B cell (primary cell): ENCODE measurements around the gene DNAJC15. TPM values are rescaled to one million over a fixed set of nuclear protein-coding genes. Genes with fewer than 3 reads are reported as not detected.

Experiments
- ATAC-seq: fragments of 200-7000 bp; cut with Tn5 transposase; one replicate; pipeline ENCODE4 v1.10.0; 2021; ENCODE audit warnings: low read depth, mild to moderate bottlenecking, moderate number of reproducible peaks, moderate library complexity
- CTCF ChIA-PET: fragments of 350-600 bp; sonication (Branson Sonifier 250); formaldehyde crosslinking; loops from one replicate; lab custom pipeline; 2021; ENCODE audit warnings: antibody characterized with exemption, inconsistent platforms; lab: Charles Lee
- POLR2A ChIA-PET: fragments of 350-600 bp; sonication (Branson Sonifier 250); formaldehyde crosslinking; loops from one replicate; lab custom pipeline; 2021; ENCODE audit warnings: antibody characterized with exemption; lab: Charles Lee
- DNase-seq: peaks from one replicate; pipeline ENCODE4 v3.0.0; 2013
- H2AFZ ChIP-seq: 2 replicates; pipeline ENCODE4 v1.6.1; 2012; ENCODE audit warnings: mild to moderate bottlenecking, low read depth, low read length; ENCODE audit not compliant: insufficient read depth, poor library complexity, severe bottlenecking
- H3K27ac ChIP-seq, 2 donors: 1 replicate in 1 of 2; 2 replicates in 1 of 2; pipeline ENCODE4 v1.5.1; 2012 to 2013; ENCODE audit warnings: low read length in 2 of 2, mild to moderate bottlenecking in 2 of 2, moderate library complexity in 1 of 2
- H3K27me3 ChIP-seq, 4 experiments: fragments of 200-600 bp in 1 of 4; sonication (generic) in 1 of 4; replicated peaks in 1 of 4; 1 replicate in 2 of 4; 2 replicates in 2 of 4; pipeline versions ENCODE4 v1.6.1 to v1.7.0; 2013 to 2016; ENCODE audit warnings: low read length in 3 of 4, mild to moderate bottlenecking in 2 of 4, mixed read lengths in 1 of 4, moderate library complexity in 1 of 4; ENCODE audit not compliant: insufficient read depth in 4 of 4, control insufficient read depth in 3 of 4; ENCODE audit errors: control extremely low read depth in 1 of 4
- H3K36me3 ChIP-seq, 2 experiments: replicated peaks in 1 of 2; 1 replicate in 1 of 2; 2 replicates in 1 of 2; pipeline versions ENCODE4 v1.6.1 to v1.7.1; 2013; ENCODE audit warnings: low read length in 1 of 2; ENCODE audit not compliant: insufficient read depth in 2 of 2, control insufficient read depth in 1 of 2; ENCODE audit errors: control extremely low read depth in 1 of 2, extremely low read depth in 1 of 2
- H3K4me1 ChIP-seq, 2 donors: fragments of 200-600 bp in 1 of 2; sonication (generic) in 1 of 2; 1 replicate in 1 of 2; 2 replicates in 1 of 2; pipeline versions ENCODE4 v1.5.1 to v1.6.1; 2013 to 2017; ENCODE audit warnings: low read length in 2 of 2; ENCODE audit not compliant: control insufficient read depth in 2 of 2, insufficient read depth in 2 of 2
- H3K4me2 ChIP-seq: replicated peaks from 2 replicates; pipeline ENCODE3; 2012; ENCODE audit warnings: mild to moderate bottlenecking, low read depth, low read length; ENCODE audit not compliant: poor library complexity, severe bottlenecking
- H3K4me3 ChIP-seq, 5 experiments: fragments of 200-600 bp in 1 of 5; sonication (generic) in 1 of 5; 1 replicate in 3 of 5; 2 replicates in 2 of 5; pipeline versions ENCODE4 v1.5.1 to v1.7.0; 2011 to 2016; ENCODE audit warnings: low read length in 4 of 5, mild to moderate bottlenecking in 4 of 5, low read depth in 2 of 5, control low read depth in 1 of 5, moderate library complexity in 1 of 5; ENCODE audit not compliant: insufficient read depth in 1 of 5; ENCODE audit errors: control extremely low read depth in 1 of 5, extremely low read depth in 1 of 5
- H3K79me2 ChIP-seq: fragments of 200-600 bp; sonication (generic); one replicate; pipeline ENCODE4 v1.6.0; 2016; ENCODE audit warnings: low read length; ENCODE audit not compliant: control insufficient read depth, insufficient read depth
- H3K9ac ChIP-seq: fragments of 200-600 bp; sonication (generic); 2 replicates; pipeline ENCODE4 v1.6.1; 2017; ENCODE audit warnings: mild to moderate bottlenecking, low read length, moderate library complexity
- H3K9me3 ChIP-seq, 3 donors: one replicate each; pipeline versions ENCODE4 v1.6.1 to v1.7.1; 2013; ENCODE audit warnings: low read length in 2 of 3; ENCODE audit not compliant: control insufficient read depth in 2 of 3, insufficient read depth in 1 of 3; ENCODE audit errors: control extremely low read depth in 1 of 3
- H4K20me1 ChIP-seq: 2 replicates; pipeline ENCODE4 v1.6.0; 2012; ENCODE audit warnings: mild to moderate bottlenecking, low read length; ENCODE audit not compliant: insufficient read depth, control insufficient read depth, poor library complexity, severe bottlenecking
- H3K27ac Mint-ChIP-seq: one replicate; pipeline ENCODE4 v1.8.0; 2021; ENCODE audit warnings: mixed read lengths
- H3K27me3 Mint-ChIP-seq: one replicate; pipeline ENCODE4 v1.8.0; 2021; ENCODE audit warnings: mixed read lengths
- H3K4me1 Mint-ChIP-seq: one replicate; pipeline ENCODE4 v1.8.0; 2021; ENCODE audit warnings: mixed read lengths
- H3K4me3 Mint-ChIP-seq: one replicate; pipeline ENCODE4 v1.8.0; 2021; ENCODE audit warnings: mixed read lengths
- H3K9me3 Mint-ChIP-seq: one replicate; pipeline ENCODE4 v1.8.0; 2022; ENCODE audit warnings: mixed read lengths; ENCODE audit not compliant: insufficient read depth
- CTCF ChIP-seq: fragments of 200-600 bp; IDR thresholded peaks from one replicate; pipeline ENCODE4 v1.8.0; 2022; ENCODE audit warnings: antibody characterized with exemption, mild to moderate bottlenecking
- EZH2 ChIP-seq: IDR thresholded peaks from 2 replicates; pipeline ENCODE4 v1.6.1; 2012; ENCODE audit warnings: borderline replicate concordance, low read depth, mild to moderate bottlenecking, moderate library complexity, low read length; ENCODE audit not compliant: insufficient read depth, poor library complexity, severe bottlenecking
- WGBS: methylation state at CpG from one replicate; pipeline ENCODE4 v1.1.5; 2013; ENCODE audit warnings: missing lambda C conversion rate; ENCODE audit not compliant: insufficient coverage; 5-methylcytosine and 5-hydroxymethylcytosine counted together
- intact Hi-C: fragments of 100-400 bp; cut with micrococcal nuclease; formaldehyde crosslinking; loops from one replicate; pipeline ENCODE4 v1.10.0; 2022
- polyA plus RNA-seq: library from polyadenylated mRNA; depleted of rRNA; stranded (reverse); fragments of >200 nt; gene quantifications from 2 replicates; pipeline ENCODE4 v1.2.3, GENCODE V29; 2012
- total RNA-seq, 2 donors: library from RNA; stranded (reverse); fragments of 120-200 nt in 1 of 2; gene quantifications; 1 replicate in 1 of 2; 2 replicates in 1 of 2; pipeline versions ENCODE4 v1.2.3 to v1.2.4, GENCODE V29; 2013 to 2022

DNAJC15 gene
- total and polyA plus RNA-seq, 2 donors (not counting 1 experiment from before 2014, with no cell fraction given): 11.5 to 15.2 TPM

- Mint-ChIP-seq H3K4me3 (peak overlapping the region; percentile 54), H3K27ac (peak overlapping the region; percentile 38), H3K4me1 (peaks cover 57% of the 10 kb centered on the region), H3K27me3 (no peaks in the 10 kb centered on the region), H3K9me3 (peaks cover 4% of the 10 kb centered on the region)
- H4K20me1 ChIP-seq: no peaks in the 10 kb centered on the region
- intact Hi-C loops: no loop called here
- POLR2A ChIA-PET: no interaction called here
- H3K4me1 ChIP-seq: peaks cover 36 to 39% of the 10 kb centered on the region in 2 donors
- peak overlapping the region in 1 of 2 donors; percentile 6 for H3K27ac ChIP-seq
- H3K9ac ChIP-seq: no peak overlapping the region
- H3K4me3 ChIP-seq: no peak overlapping the region
- no peak overlapping the region for H2AFZ ChIP-seq
- H3K36me3 ChIP-seq: peaks cover 0 to 4% of the 10 kb centered on the region in 2 experiments
- TF ChIP-seq EZH2: no peak
- no peak for TF ChIP-seq CTCF
- peak; percentile 45 for ATAC-seq
- H3K79me2 ChIP-seq: peaks cover 80% of the 10 kb centered on the region
- no CpG with 5 or more reads among the region's 1 CpG for WGBS
- CTCF ChIA-PET: no interaction called here
- no peaks in the 10 kb centered on the region for H3K27me3 ChIP-seq
- DNase-seq: peak; percentile 35
- peak overlapping the region; percentile 36 for H3K4me2 ChIP-seq
- H3K9me3 ChIP-seq: peaks cover 0 to 3% (median 2%) of the 10 kb centered on the region in 3 donors
Observed at GRCh38 chr13:42984691-42985090, 38.7 kb upstream of the DNAJC15 start.

- peak overlapping the region in 1 of 2 donors; percentile 6 for H3K27ac ChIP-seq
- H3K27ac Mint-ChIP-seq: peak overlapping the region; percentile 27
Observed at GRCh38 chr13:42985312-42986175, 37.8 kb upstream of the DNAJC15 start.

More at GRCh38 chr13:42985312-42986175, 37.8 kb upstream of the DNAJC15 start:
- Histone ChIP-seq H3K4me1 (peaks cover 44 to 48% of the 10 kb centered on the region in 2 donors), H2AFZ (no peak overlapping the region), H3K79me2 (peaks cover 80% of the 10 kb centered on the region), H3K9ac (no peak overlapping the region), H3K4me3 (no peak overlapping the region), H3K27me3 (no peaks in the 10 kb centered on the region), H3K4me2 (peak overlapping the region; percentile 36), H3K36me3 (peaks cover 0 to 4% of the 10 kb centered on the region in 2 experiments), H4K20me1 (no peaks in the 10 kb centered on the region), H3K9me3 (no peaks in the 10 kb centered on the region)
- WGBS: 91% methylated on average over 6 of the region's 8 CpGs
- Mint-ChIP-seq H3K9me3 (no peaks in the 10 kb centered on the region), H3K4me3 (peak overlapping the region; percentile 29), H3K4me1 (peaks cover 64% of the 10 kb centered on the region), H3K27me3 (no peaks in the 10 kb centered on the region)
- ChIA-PET POLR2A (no interaction called here), CTCF (interaction anchor here (0.7 to 1.1 kb wide), 3 partner anchors 8 to 72 kb away, joined by 3 read pairs; no protein-coding TSS in a partner anchor)
- ATAC-seq (no peak), DNase-seq (no peak)
- intact Hi-C loops: no loop called here
- TF ChIP-seq EZH2: no peak
- TF ChIP-seq CTCF: no peak
